Measurements from ENCODE around the gene FHL2. TPM values are rescaled to one million over a fixed set of nuclear protein-coding genes. Genes with fewer than 3 reads are reported as not detected.

FHL2 gene
- total and polyA plus RNA-seq, 2 of the 13 experiments (the other 11 are each of a cell fraction or from before 2014, with no cell fraction given), result 1.9 to 74.8 TPM

DNA sequence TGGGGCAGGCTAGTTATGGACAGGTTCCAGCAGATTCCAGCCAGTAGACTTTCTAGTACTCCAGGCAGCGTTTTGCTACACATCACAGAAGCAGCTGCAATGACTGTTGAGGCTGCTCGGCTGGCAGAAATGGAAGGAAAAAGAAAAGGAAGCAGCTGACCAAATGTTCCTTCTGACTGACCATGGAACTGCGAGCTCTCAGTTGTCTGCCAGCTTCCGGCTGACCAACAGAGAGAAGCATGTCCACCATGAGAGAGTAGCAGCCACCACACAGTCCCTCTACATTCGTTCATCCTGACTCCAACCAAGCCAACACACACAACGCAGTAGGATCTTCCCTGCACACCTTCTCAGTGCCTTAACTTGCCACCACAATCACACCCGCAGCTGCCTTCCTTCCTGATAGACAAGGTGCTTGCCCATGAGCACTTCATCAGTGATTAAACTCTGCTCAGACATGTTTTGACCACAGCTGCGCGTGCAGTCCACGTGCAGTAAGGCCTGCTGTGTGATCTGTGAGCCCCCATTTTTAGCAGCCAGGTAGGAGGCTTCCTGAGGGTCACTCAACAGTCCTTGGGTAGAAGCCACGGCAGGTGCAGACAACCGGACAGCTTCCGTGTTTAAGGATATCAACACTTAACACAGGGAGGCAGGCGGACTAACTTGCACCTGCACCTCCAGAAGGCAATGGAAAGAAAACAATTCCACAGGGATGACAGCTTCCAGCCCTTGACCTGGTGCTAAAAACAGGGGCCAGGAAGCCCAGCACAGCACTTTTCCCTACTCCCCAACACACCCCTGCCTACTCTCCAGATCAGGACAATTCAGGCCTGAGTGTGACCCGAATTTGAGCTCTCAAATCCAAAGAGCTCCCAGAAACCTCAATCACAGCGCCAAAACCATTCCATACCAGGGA lies 70.3 kb downstream of the FHL2 start (continued):
- TF ChIP-seq ZNF225 (CRISPR knock-in tag; IDR thresholded peaks at IDR 0.05), result 0 out of 2 replicates have a peak, but pooled peaks have one; percentile 37
- TF ChIP-seq, protein P1, sequence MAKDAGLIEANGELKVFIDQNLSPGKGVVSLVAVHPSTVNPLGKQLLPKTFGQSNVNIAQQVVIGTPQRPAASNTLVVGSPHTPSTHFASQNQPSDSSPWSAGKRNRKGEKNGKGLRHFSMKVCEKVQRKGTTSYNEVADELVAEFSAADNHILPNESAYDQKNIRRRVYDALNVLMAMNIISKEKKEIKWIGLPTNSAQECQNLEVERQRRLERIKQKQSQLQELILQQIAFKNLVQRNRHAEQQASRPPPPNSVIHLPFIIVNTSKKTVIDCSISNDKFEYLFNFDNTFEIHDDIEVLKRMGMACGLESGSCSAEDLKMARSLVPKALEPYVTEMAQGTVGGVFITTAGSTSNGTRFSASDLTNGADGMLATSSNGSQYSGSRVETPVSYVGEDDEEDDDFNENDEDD (CRISPR knock-in tag; IDR thresholded peaks at IDR 0.05; ENCODE audit: borderline replicate concordance), result peak; percentile 85
- TF ChIP-seq, protein P2, sequence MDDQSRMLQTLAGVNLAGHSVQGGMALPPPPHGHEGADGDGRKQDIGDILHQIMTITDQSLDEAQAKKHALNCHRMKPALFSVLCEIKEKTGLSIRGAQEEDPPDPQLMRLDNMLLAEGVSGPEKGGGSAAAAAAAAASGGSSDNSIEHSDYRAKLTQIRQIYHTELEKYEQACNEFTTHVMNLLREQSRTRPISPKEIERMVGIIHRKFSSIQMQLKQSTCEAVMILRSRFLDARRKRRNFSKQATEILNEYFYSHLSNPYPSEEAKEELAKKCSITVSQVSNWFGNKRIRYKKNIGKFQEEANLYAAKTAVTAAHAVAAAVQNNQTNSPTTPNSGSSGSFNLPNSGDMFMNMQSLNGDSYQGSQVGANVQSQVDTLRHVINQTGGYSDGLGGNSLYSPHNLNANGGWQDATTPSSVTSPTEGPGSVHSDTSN (CRISPR knock-in tag; IDR thresholded peaks at IDR 0.05; ENCODE audit: borderline replicate concordance), result no peak
- peak; percentile 84; the same call in 1 of the 2 replicates for TF ChIP-seq ZNF256 (CRISPR knock-in tag; conservative IDR thresholded peaks at IDR 0.05)
- TF ChIP-seq, protein P3, sequence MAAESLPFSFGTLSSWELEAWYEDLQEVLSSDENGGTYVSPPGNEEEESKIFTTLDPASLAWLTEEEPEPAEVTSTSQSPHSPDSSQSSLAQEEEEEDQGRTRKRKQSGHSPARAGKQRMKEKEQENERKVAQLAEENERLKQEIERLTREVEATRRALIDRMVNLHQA (CRISPR knock-in tag; IDR thresholded peaks at IDR 0.05), result no peak
- TF ChIP-seq GATAD1 (CRISPR knock-in tag; IDR thresholded peaks at IDR 0.05), result no peak; the same call in 1 of the 2 replicates
- TF ChIP-seq, protein P4, sequence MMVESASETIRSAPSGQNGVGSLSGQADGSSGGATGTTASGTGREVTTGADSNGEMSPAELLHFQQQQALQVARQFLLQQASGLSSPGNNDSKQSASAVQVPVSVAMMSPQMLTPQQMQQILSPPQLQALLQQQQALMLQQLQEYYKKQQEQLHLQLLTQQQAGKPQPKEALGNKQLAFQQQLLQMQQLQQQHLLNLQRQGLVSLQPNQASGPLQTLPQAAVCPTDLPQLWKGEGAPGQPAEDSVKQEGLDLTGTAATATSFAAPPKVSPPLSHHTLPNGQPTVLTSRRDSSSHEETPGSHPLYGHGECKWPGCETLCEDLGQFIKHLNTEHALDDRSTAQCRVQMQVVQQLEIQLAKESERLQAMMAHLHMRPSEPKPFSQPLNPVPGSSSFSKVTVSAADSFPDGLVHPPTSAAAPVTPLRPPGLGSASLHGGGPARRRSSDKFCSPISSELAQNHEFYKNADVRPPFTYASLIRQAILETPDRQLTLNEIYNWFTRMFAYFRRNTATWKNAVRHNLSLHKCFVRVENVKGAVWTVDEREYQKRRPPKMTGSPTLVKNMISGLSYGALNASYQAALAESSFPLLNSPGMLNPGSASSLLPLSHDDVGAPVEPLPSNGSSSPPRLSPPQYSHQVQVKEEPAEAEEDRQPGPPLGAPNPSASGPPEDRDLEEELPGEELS (CRISPR knock-in tag; IDR thresholded peaks at IDR 0.05), result peak; percentile 47; the same call in 1 of the 2 replicates
- TF ChIP-seq, protein P5, sequence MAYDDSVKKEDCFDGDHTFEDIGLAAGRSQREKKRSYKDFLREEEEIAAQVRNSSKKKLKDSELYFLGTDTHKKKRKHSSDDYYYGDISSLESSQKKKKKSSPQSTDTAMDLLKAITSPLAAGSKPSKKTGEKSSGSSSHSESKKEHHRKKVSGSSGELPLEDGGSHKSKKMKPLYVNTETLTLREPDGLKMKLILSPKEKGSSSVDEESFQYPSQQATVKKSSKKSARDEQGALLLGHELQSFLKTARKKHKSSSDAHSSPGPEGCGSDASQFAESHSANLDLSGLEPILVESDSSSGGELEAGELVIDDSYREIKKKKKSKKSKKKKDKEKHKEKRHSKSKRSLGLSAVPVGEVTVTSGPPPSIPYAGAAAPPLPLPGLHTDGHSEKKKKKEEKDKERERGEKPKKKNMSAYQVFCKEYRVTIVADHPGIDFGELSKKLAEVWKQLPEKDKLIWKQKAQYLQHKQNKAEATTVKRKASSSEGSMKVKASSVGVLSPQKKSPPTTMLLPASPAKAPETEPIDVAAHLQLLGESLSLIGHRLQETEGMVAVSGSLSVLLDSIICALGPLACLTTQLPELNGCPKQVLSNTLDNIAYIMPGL (CRISPR knock-in tag; IDR thresholded peaks at IDR 0.05; ENCODE audit: borderline replicate concordance in 1 of 2, low read depth in 1 of 2), result peak in 1 of 2 experiments; percentile 91; a peak in 2 of 4 replicates
- no peak for TF ChIP-seq PPARG (CRISPR knock-in tag; conservative IDR thresholded peaks at IDR 0.05)
- TF ChIP-seq, protein P6, sequence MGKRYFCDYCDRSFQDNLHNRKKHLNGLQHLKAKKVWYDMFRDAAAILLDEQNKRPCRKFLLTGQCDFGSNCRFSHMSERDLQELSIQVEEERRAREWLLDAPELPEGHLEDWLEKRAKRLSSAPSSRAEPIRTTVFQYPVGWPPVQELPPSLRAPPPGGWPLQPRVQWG (CRISPR knock-in tag; IDR thresholded peaks at IDR 0.05; ENCODE audit: borderline replicate concordance, low read depth), result no peak
- TF ChIP-seq, protein P7, sequence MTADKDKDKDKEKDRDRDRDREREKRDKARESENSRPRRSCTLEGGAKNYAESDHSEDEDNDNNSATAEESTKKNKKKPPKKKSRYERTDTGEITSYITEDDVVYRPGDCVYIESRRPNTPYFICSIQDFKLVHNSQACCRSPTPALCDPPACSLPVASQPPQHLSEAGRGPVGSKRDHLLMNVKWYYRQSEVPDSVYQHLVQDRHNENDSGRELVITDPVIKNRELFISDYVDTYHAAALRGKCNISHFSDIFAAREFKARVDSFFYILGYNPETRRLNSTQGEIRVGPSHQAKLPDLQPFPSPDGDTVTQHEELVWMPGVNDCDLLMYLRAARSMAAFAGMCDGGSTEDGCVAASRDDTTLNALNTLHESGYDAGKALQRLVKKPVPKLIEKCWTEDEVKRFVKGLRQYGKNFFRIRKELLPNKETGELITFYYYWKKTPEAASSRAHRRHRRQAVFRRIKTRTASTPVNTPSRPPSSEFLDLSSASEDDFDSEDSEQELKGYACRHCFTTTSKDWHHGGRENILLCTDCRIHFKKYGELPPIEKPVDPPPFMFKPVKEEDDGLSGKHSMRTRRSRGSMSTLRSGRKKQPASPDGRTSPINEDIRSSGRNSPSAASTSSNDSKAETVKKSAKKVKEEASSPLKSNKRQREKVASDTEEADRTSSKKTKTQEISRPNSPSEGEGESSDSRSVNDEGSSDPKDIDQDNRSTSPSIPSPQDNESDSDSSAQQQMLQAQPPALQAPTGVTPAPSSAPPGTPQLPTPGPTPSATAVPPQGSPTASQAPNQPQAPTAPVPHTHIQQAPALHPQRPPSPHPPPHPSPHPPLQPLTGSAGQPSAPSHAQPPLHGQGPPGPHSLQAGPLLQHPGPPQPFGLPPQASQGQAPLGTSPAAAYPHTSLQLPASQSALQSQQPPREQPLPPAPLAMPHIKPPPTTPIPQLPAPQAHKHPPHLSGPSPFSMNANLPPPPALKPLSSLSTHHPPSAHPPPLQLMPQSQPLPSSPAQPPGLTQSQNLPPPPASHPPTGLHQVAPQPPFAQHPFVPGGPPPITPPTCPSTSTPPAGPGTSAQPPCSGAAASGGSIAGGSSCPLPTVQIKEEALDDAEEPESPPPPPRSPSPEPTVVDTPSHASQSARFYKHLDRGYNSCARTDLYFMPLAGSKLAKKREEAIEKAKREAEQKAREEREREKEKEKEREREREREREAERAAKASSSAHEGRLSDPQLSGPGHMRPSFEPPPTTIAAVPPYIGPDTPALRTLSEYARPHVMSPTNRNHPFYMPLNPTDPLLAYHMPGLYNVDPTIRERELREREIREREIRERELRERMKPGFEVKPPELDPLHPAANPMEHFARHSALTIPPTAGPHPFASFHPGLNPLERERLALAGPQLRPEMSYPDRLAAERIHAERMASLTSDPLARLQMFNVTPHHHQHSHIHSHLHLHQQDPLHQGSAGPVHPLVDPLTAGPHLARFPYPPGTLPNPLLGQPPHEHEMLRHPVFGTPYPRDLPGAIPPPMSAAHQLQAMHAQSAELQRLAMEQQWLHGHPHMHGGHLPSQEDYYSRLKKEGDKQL (CRISPR knock-in tag; IDR thresholded peaks at IDR 0.05; ENCODE audit: low read depth), result no peak
- 0 out of 2 replicates have a peak, but pooled peaks have one; percentile 20 for TF ChIP-seq ZNF652 (CRISPR knock-in tag; IDR thresholded peaks at IDR 0.05; ENCODE audit: borderline replicate concordance, low read depth)
- peak; percentile 56 for TF ChIP-seq IRF2 (CRISPR knock-in tag; IDR thresholded peaks at IDR 0.05)

Measured in HepG2 (cell line).